MM.1S (cell line): ENCODE data around the gene SLC24A3.

ENCODE experiments used
- DNase-seq: peaks from one replicate; pipeline ENCODE4 v3.0.0-alpha.2; 2015
- H2AFZ ChIP-seq: fragments of 300-600 bp; sonication (generic); 2 replicates; pipeline ENCODE4 v1.6.0; 2016; ENCODE audit warnings: antibody characterized with exemption, low read length
- H3F3A ChIP-seq: fragments of 300-600 bp; sonication (generic); 2 replicates; pipeline ENCODE4 v1.6.1; 2016; ENCODE audit warnings: mild to moderate bottlenecking, antibody characterized with exemption, low read length, moderate library complexity, mixed read lengths; ENCODE audit not compliant: insufficient read depth
- H3K27ac ChIP-seq: fragments of 300-600 bp; sonication (generic); 2 replicates; pipeline ENCODE4 v1.5.1; 2016; ENCODE audit warnings: mild to moderate bottlenecking, low read length
- H3K27me3 ChIP-seq: fragments of 300-600 bp; sonication (generic); replicated peaks from 2 replicates; pipeline ENCODE4 v1.6.0; 2016; ENCODE audit warnings: low read length; ENCODE audit not compliant: insufficient read depth
- H3K36me3 ChIP-seq: fragments of 300-600 bp; sonication (generic); replicated peaks from 2 replicates; pipeline ENCODE4 v1.6.1; 2016; ENCODE audit warnings: mild to moderate bottlenecking, low read length, mixed read lengths; ENCODE audit not compliant: insufficient read depth
- H3K4me1 ChIP-seq: fragments of 300-600 bp; sonication (generic); 2 replicates; pipeline ENCODE4 v1.6.1; 2016; ENCODE audit warnings: low read length, mixed read lengths
- H3K4me2 ChIP-seq: fragments of 300-600 bp; sonication (generic); 2 replicates; pipeline ENCODE4 v1.6.0; 2016; ENCODE audit warnings: low read depth, low read length
- H3K4me3 ChIP-seq: fragments of 300-600 bp; sonication (generic); 2 replicates; pipeline ENCODE4 v1.5.1; 2016; ENCODE audit warnings: low read length, mixed read lengths
- H3K79me2 ChIP-seq: fragments of 300-600 bp; sonication (generic); 2 replicates; pipeline ENCODE4 v1.6.1; 2016; ENCODE audit warnings: mixed run types, low read length, mixed read lengths
- H3K9ac ChIP-seq: fragments of 300-600 bp; sonication (generic); 2 replicates; pipeline ENCODE4 v1.6.1; 2016; ENCODE audit warnings: low read length, mixed read lengths
- H3K9me2 ChIP-seq: fragments of 300-600 bp; sonication (generic); replicated peaks from 2 replicates; pipeline ENCODE4 v1.6.1; 2016; ENCODE audit warnings: mild to moderate bottlenecking, low read length, mixed read lengths; ENCODE audit not compliant: insufficient read depth
- H3K9me3 ChIP-seq: fragments of 300-600 bp; sonication (generic); replicated peaks from 2 replicates; pipeline ENCODE4 v1.6.1; 2016; ENCODE audit warnings: mild to moderate bottlenecking, low read length, mixed read lengths; ENCODE audit not compliant: insufficient read depth
- H4K20me1 ChIP-seq: fragments of 300-600 bp; sonication (generic); 2 replicates; pipeline ENCODE4 v1.6.1; 2016; ENCODE audit warnings: mild to moderate bottlenecking, low read length, moderate library complexity, mixed read lengths; ENCODE audit not compliant: insufficient read depth
- CTCF ChIP-seq: fragments of 300-600 bp; sonication (generic); IDR thresholded peaks from 2 replicates; pipeline ENCODE4 v1.5.1; 2016; ENCODE audit warnings: antibody characterized with exemption, low read length, mixed read lengths
- EZH2 ChIP-seq: fragments of 300-600 bp; sonication (generic); optimal IDR thresholded peaks from 2 replicates; pipeline ENCODE3; 2017; ENCODE audit warnings: low read depth, mild to moderate bottlenecking, antibody characterized with exemption, low read length, mixed read lengths
- EZH2phosphoT487 ChIP-seq: fragments of 300-600 bp; sonication (generic); IDR thresholded peaks from 2 replicates; pipeline ENCODE4 v1.6.1; 2018; ENCODE audit warnings: antibody characterized with exemption, low read length

The SLC24A3 gene

GRCh38 chr20:19738951-19739350, 526.5 kb downstream of the SLC24A3 start:
- no peak overlapping the region for H3K27ac ChIP-seq
- no peak overlapping the region for H3K9ac ChIP-seq
- TF ChIP-seq EZH2phosphoT487 = no peak
- no peak for TF ChIP-seq CTCF
- TF ChIP-seq EZH2 = no peak

GRCh38 chr20:19739351-19739750, 526.9 kb downstream of the SLC24A3 start:
- TF ChIP-seq EZH2phosphoT487 = no peak
- TF ChIP-seq CTCF = no peak
- no peak for TF ChIP-seq EZH2
- Histone ChIP-seq H3F3A (no peaks in the 10 kb centered on the region), H3K9me2 (no peaks in the 10 kb centered on the region), H3K79me2 (no peaks in the 10 kb centered on the region), H4K20me1 (no peaks in the 10 kb centered on the region), H3K36me3 (no peaks in the 10 kb centered on the region), H3K27ac (no peak overlapping the region), H3K9ac (no peak overlapping the region), H3K9me3 (no peaks in the 10 kb centered on the region), H3K4me3 (no peak overlapping the region), H2AFZ (no peak overlapping the region), H3K27me3 (no peaks in the 10 kb centered on the region), H3K4me2 (no peak overlapping the region), H3K4me1 (no peaks in the 10 kb centered on the region)
- DNase-seq = no peak

More at GRCh38 chr20:19738951-19739350, 526.5 kb downstream of the SLC24A3 start:
- Histone ChIP-seq H3K27me3 (no peaks in the 10 kb centered on the region), H2AFZ (no peak overlapping the region), H4K20me1 (no peaks in the 10 kb centered on the region), H3K79me2 (no peaks in the 10 kb centered on the region), H3F3A (no peaks in the 10 kb centered on the region), H3K4me2 (no peak overlapping the region), H3K36me3 (no peaks in the 10 kb centered on the region), H3K4me3 (no peak overlapping the region), H3K4me1 (no peaks in the 10 kb centered on the region), H3K9me3 (no peaks in the 10 kb centered on the region), H3K9me2 (no peaks in the 10 kb centered on the region)
- DNase-seq = no peak

- Histone ChIP-seq H3K4me1 (no peaks in the 10 kb centered on the region), H2AFZ (no peak overlapping the region), H3K4me3 (no peak overlapping the region), H3K36me3 (no peaks in the 10 kb centered on the region), H3K9ac (no peak overlapping the region), H3K27ac (no peak overlapping the region), H4K20me1 (no peaks in the 10 kb centered on the region), H3K79me2 (no peaks in the 10 kb centered on the region), H3F3A (no peaks in the 10 kb centered on the region), H3K9me2 (no peaks in the 10 kb centered on the region), H3K9me3 (no peaks in the 10 kb centered on the region), H3K27me3 (no peaks in the 10 kb centered on the region), H3K4me2 (no peak overlapping the region)
- TF ChIP-seq EZH2 (no peak), EZH2phosphoT487 (no peak)
- no peak for DNase-seq
These were observed 528.1 kb downstream of the SLC24A3 start for GRCh38 chr20:19740512-19740911.

GRCh38 chr20:19741924-19742323, 529.5 kb downstream of the SLC24A3 start:
- Histone ChIP-seq H3K36me3 (no peaks in the 10 kb centered on the region), H3K4me2 (no peak overlapping the region), H2AFZ (no peak overlapping the region), H3F3A (no peaks in the 10 kb centered on the region), H3K27ac (no peak overlapping the region), H3K4me3 (no peak overlapping the region), H3K9me2 (no peaks in the 10 kb centered on the region), H3K79me2 (no peaks in the 10 kb centered on the region), H3K4me1 (no peaks in the 10 kb centered on the region), H4K20me1 (no peaks in the 10 kb centered on the region), H3K27me3 (no peaks in the 10 kb centered on the region), H3K9ac (no peak overlapping the region), H3K9me3 (no peaks in the 10 kb centered on the region)
- no peak for DNase-seq
- TF ChIP-seq EZH2phosphoT487 (no peak), CTCF (no peak), EZH2 (no peak)
